Central memory CD4-positive, alpha-beta T cell (primary cell): ENCODE data around the gene ETS2.
"Not testable (repeated sequence)": the region's sequence is repeated elsewhere in the genome, so short reads cannot be mapped to it uniquely, and the experiment has no call there.

Source experiments
- DNase-seq: peaks from one replicate; pipeline ENCODE4 v3.0.0; 2022

Gene ETS2

DNA sequence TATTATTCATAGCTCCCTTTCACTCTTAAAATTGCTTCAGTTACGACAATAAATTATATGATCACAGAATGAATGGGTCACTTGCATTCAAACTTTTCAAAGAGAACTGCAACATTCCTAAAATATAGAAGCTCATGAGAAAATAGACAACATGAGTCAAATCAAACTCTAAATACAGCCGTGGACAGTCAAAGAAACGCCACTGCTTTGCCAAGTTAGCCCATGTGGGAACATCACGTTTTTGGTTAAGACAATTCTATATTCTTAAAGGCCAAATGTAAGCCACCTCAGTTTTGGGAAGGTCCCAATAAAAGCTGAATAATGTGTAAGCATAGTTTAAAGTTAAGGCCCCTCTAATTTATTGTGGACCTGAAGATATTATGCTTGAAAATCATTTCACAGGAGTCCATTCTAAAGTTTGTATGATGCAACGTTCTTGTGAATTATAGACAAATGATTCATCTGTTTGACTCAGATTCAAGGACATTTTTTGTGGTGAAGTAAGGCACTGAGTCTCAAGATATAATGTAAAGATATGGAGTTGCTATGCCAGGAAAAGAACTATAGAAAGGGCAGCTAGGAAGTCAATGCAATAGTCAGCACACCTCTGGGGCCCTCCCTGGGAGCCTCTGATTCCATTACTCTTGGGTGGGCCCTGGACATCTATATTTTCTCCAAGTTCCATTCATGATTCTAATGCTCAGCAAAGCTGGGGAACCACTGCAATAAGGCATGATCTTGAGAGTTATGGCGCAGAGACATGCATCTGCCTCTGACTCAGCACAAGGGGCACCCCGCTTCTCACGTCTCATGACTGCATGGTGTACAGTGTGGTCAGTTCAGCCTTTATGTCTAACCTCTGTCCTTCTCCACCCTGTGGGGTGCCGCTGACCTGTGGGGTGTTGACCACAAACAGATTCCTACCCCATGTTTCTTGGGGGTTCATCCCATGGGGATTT lies 33.9 kb downstream of the ETS2 start:
- no peak for DNase-seq

DNA sequence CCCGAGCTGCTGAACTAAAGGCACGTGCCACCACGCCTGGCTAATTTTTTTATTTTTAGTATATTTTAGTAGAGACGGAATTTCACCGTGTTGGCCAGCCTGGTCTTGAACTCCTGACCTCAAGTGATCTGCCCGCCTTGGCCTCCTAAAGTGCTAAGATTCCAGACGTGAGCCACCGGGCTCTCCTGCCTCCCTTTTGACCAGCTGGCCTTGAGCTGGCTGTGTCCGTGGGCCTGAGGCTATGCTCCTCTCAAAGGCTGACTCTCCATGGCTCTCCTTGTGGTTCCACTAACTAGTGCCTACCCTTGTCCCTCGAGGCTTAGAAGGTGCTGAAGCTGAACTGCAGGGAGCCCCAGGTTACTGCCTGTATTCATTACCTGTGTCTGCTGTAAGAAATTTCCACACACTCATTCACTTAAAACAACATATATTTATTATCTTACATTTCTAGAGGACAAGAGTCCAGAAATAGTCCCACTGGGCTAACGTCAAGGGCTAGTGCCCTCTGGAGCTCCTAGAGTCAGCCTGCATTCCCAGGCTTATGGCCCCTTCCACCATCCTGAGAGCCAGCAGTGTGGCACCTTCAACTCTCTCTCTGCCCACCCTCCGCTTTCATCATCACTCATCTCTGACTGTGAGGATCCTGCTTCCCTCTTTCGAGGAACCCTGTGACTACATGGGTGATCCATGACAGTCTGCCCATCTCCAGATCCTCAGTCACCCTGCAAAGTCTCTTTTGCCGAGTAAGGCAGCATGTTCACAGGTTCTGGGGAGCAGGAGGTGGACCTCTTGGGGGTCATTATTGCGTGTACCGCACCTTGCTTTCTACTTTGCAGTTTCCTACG lies 34.9 kb downstream of the ETS2 start:
- no peak for DNase-seq

DNA sequence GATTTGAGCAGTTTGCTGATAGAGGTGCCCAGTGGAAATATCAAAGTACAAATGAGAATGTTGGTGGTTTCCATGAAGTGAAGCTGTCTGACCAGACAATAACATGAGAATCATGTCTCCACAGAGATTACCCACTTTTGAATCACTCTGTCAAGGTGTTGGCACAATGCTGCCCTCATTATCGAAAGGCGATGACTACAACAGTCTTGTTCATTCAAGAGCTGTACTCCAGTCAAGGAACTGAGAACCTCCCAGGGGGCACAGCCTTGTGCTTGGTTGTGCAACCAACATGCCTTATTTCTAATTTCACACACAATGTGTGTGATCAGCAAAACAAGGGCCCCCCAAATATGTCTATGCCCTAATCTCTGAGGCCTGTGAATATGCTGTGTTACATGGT lies 35.7 kb downstream of the ETS2 start:
- no peak for DNase-seq

DNA sequence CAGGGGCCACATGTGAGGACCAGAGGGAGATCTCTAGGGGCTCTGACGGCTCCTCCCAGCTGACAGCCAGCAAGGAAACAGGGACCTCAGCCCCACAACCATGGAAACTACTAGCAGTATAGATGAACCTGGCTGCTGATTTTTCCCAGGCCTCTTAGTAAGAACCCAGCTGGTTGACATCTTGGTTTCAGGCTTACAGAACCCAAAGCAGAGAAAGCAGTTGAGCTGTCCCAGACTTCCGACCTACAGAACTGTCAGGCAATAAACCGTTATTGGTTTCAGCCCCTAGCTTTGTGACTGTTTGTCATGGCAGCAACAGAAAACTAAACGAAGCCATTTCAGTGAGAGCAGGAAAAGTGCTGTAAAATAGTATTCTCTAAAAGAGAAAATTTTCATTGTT lies 36.4 kb downstream of the ETS2 start:
- DNase-seq: no peak

DNA sequence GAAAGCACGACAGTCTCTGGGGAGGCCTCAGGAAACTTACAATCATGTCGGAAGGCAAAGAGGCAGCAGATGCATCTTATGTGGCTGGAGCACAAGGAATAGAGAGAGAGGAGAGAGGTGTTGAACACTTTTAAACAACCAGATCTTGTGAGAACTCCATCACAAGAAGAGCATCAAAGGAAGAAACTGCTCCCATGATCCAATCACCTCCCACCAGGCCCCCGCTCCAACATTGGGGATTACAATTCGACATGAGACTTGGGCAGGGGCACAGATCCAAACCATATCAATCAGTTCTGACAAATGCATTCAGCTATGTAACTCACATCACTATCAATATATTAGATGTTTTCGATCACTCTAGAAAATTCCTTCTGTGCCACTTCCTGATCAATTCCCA lies 37.6 kb downstream of the ETS2 start:
- no peak for DNase-seq

DNA sequence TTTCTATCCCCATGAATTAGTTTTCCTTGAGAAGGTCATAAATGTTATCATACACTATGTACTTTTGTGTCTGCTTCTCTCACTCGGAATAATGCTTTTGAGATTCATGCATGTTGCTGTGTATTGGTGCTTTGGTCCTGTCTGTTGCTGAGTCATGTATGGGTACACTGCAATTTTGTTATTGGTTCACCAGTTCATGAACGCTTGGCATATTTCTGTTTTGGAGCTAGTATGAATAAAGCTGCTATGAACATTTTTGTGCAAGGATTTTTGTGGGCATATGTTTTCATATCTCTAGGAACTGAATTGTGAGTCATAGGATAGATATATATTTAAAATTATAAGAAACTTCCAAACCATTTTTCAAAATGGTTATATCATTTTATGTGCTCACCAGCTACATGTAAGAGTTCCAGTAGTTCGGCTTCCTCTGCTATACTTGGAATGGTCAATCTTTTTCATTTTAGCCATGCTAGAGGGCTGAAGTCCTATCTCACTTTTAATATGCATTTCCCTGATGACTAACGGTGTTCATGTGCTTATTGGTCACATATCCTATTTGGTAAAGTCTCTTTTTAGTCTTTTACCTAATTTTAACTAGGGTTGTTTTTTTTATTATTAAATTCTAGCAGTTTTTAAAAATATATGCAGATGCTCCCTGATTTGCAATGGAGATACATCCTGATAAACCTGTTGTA lies 38.2 kb downstream of the ETS2 start:
- DNase-seq: no peak

DNA sequence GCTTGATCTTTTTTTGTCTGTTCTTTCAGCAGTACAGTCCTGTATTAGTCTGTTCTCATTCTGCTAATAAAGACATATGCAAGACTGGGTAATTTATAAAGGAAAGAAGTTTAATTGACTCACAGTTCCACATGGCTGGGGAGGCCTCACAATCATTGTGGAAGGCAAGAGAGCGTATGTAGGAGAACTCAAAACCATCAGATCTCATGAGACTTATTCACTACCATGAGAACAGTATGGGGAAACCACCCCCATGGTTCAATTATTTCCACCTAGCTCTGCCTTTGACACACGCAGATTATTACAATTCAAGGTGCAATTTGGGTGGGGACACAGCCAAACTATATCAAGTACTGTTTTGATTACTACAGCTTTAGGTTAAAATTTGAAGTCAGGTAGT lies 39.6 kb downstream of the ETS2 start:
- DNase-seq: not testable (repeated sequence)

DNA sequence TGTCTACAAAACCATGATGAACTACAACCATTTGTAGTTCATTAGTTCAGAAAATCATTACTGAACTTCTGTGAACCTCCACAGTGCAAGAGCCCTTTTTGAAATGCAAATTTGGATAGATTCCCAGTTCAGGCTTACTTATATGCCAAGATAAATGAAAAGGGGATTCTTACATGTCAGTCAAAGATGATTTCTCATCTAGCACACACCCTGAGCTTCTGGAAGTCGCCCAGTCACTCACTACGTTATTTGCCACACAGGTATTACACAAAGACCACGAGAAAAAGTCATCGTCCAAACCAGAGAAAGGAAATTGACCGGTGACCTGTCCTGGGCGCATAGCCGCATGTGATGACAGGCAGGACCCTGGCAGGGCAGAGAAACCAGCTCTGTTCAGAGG lies 41.8 kb downstream of the ETS2 start:
- DNase-seq: no peak

DNA sequence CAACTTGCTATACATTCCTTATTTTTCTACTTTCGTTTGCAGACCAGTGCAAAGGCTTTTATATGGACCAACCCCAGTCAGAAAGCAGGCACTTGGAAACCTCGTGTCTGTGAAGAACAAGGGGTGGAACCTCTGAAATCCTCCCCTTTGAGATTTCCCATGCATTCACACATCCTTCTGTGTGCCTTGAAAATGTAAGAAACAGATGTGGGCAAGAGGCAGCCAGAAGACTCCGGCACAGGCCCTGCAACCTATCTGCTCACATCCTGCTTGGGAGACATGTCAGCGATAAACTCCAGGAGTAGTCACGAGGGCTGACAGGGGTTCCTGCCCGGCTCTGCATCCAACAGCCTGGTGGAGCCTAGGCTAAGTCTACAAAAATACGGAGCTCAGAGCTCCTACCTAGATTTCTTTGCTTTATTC lies 42.5 kb downstream of the ETS2 start:
- DNase-seq: no peak

DNA sequence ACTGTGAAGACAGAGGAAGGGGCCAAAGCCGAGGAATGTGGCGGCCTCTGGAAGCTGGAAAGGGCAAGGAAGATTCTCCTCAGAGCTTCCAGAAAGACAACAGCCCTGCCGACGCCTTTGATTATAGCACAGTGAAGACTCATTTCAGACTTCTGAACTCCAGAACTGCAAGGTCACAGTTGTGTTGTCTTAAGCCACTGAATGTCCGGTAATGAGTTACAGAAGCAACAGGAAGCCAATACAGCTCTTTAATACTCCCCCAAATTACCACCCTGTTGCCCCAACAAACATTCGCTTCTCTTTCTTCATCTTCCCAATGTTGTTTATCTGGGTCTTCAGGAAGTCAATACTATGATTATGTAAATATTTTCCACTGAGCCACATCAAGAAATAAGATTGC lies 44.0 kb downstream of the ETS2 start:
- no peak for DNase-seq

DNA sequence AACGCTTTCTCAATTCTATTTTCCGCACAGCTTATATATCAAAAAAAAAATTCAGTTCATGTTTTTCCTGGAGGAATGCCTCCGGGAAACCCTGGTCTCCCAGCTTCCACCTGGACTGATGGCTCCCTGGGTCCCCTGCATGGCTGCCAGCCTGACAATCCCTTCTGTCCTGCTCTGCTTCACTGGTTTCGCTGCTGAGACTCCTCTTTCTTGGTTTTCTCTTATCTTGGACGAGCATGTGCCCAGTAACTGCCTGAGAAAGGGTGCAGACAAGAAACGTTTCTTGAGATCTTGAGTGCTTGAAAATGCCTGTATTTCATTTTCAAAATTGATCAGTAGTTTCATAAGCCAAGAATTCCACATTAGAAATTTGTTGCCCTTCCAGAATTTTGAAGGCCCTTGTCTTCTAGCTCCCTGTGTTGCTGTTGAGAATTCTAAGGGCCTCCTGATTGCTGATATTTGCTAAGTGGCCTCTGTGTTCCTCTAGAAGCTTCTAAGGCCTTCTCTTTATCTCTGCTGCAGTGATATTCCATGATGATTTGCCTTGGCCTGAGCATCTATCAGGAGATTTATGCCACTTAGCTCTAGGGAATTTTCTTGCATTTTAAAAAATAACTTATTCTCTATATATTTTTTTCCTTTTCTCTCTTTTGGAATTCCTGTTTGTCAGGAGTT lies 44.7 kb downstream of the ETS2 start:
- DNase-seq: no peak

DNA sequence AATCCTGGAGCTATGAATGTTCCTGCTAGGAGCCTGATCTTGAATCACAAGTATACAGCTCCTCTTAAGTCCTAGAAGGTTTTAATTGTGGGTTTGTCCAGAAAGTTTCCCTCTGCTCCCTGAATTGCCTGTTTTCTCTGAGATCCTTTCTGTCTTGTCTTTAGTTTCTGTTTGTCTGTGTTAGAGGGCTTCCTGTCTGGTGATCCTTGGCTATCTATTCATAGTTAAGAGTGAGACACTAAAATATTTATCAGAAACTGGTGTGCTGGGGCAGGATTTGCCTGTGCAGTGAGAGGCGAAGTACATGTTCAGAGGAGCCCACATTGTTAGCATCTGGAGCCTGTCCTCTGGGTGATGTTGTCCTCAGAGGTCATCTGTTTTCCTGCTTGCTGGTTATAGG lies 45.4 kb downstream of the ETS2 start:
- DNase-seq: no peak

DNA sequence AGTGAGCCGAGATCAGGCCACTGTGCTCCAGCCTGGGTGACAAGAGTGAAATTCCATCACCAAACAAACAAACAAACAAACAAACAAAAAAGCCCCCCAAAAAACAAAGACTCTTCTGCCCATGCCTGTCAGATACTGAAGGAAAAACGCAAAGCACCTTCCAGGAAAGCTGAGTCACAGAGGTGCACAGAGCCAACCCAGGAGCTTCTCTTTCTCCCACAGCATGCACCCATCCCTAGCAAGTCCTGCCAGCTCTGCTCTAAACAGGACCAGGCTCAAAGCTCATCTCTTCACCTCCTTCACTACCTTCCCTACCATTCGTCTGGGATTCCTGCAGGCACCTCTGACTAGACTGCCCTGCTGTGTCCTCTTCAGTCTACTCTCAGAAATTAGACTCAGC lies 46.5 kb downstream of the ETS2 start:
- no peak for DNase-seq

DNA sequence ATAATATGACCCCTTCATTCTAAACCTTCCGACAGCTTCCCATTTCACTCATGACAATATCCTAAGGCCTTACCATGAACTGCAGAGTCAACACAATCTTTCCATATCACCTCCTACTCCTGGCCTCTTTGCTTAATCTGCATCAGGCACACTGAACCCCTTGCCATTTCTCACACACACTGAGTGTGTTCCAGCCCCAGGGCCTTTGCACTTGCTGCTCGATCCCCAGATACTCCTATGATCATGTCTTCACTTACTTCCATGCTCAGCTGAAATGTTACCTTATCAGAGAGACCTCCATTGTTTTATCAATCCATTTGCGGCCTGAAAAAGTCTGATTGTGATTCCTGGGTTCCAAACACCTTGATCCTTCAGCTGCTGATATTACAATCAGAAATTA lies 47.0 kb downstream of the ETS2 start:
- no peak for DNase-seq

DNA sequence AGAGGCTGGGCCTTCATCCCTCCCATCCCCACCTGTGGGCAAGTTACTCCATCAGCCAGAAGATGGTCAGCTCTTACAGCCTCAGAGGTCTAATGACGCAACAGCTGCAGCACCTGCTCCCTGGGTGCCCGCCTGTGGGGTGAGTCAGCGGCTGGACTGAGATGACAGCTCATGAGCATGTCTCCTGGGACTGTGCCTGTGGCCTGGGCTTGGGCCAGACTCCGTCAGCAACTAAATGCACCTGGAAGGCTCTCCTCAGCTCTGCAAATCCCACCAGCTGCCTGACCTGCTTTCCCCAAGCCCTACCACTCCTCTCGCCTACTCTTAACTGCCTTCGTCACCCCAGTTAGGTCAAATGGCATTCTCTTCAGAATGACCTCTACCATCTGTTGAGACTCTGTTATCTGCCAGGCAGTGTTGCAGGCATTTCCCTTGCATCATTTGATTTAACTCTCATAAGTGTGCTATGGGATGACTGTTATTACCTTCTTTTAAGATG lies 47.7 kb downstream of the ETS2 start:
- no peak for DNase-seq

DNA sequence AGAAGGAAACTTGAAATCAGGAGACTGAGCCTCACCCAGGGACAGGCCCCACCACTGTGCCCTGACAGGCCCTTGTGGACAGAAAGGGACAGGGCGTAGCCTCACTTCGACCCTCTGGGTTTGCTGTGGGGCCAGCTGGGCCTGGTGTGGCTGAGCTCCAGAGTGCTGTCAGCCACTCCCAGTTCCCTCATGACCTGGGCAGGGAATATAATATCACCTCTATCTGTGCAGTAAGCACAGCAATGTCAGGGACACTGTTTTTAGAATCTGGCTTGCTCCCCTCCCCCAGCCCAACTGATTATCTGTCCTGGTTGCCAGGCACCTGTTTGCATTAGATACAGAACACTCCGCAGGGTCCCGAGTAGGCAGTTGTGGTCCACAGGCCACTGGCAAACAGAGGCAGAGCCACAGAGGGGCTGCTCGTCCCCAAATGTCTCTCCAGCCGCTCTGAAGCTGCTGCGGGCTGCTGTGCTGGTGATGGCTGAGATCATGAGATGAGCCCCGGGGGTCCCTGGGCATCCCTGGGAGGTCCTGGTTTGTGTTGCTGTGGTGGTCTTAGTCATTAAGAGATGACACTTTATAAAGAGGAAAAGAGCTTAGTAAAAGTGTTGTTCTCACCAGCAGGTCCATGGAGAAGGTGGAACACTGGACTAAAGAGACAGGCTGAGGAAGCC lies 51.6 kb downstream of the ETS2 start:
- DNase-seq: no peak

DNA sequence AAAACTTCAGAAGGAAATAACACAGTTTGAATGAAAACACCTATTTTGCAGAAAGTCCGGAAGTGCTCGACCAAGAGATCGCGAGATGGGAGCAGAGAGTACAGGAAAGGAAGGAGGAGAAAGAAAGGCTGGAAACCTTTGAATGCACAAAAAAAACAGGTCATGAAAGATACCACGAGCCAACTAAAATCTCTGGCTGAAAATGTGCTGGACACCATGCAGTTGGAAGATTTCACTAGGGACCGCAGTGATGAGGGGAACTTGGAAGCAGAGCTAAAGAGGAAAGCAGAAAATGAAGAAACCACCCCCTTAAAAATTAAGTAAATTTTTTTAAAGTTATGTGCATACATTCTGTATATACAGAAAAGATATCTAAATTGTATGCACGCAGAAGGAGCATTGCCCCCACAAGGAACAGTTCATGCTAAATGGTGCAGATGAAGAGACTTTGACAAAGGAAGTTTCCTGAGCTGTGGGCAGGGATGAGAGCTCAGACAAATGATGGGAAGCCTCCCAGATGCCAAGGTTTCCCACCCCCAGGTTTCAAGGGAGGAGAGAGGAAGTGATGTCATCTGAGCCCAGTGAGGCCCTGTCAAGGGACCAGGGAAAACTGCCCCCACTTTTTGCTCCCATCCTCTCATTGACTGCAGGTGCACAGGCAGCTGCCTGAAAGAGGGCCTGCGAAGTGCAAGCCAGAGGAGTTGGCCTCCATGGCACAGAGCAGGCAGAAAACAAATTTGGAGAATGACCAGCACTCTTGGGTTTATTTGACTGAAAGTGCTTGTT lies 52.5 kb downstream of the ETS2 start:
- DNase-seq: no peak

DNA sequence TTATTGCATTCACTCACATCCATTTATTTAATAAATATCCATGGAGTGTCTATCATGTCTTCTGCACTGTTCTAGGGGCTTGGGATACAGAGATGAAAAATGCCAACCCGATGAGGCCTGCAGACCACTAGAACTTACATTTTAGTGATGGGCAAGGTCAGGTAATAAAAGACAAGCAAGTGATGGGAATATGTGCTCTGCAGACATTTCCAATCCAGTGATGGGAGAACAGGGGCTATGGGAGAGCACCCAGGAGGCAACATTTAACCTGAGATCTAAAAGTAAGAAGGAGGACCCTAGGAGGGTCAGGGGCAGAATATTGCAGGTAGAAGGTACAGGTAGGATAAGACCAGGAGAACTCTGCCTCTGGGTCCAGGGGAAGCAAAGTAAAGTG lies 53.1 kb downstream of the ETS2 start:
- no peak for DNase-seq

DNA sequence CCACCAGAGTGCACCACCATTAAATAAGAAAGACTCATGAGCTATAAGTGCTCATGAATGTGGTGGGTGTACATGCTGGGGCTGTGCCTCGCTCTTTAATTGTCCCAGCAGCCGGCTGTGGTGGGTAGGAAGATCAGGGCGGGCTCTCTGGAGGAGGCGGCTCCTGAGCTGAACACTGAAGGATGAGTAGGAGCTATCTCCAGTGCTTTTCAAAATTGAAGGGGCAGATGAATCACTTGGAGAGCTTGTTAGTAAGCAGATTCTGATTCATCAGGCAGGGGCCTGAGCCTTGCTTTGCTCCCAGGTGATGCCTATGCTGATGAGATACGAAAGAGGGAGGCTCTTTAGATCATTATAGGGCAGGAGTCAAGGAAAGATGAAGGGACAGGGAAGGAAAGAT lies 54.1 kb downstream of the ETS2 start:
- no peak for DNase-seq

DNA sequence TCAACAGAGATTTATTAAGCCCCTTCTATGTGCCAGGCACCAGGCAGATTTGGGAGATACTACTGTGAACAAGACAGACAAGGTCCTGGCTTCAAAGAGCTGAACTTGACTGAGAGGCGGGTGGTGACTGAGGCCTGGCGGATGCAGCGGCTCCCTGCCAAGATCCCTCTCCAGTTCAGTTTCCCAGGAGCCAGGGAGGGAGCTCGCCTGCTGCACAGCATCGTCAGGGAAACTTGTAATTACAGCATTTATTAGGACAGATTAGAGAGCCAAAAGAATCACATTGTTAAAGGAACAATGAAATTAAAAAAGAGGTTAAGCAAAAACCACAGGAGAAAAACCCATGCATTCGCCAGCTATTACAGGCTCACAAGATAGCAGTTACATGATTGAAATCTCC lies 55.3 kb downstream of the ETS2 start:
- DNase-seq: no peak
